SK-N-MC (cell line): ENCODE results near the gene FHAD1.

ENCODE experiments used
- EZH2 ChIP-seq: fragments of 200-600 bp; sonication (generic); IDR thresholded peaks from one replicate; pipeline ENCODE4 v1.6.1; 2017; ENCODE audit warnings: antibody characterized with exemption
- FOXP2 ChIP-seq: optimal IDR thresholded peaks from 2 replicates; pipeline ENCODE3; 2011; ENCODE audit warnings: mild to moderate bottlenecking, moderate library complexity; ENCODE audit not compliant: insufficient read depth; ENCODE audit errors: extremely low read length, control extremely low read depth
- POLR2AphosphoS5 ChIP-seq: IDR thresholded peaks from 2 replicates; pipeline ENCODE4 v1.6.1; 2012; ENCODE audit warnings: mild to moderate bottlenecking, low read depth, low read length, borderline replicate concordance

GRCh38 chr1:15308135-15308534 is 61.1 kb downstream of the FHAD1 start:
- TF ChIP-seq EZH2 (no peak), POLR2AphosphoS5 (no peak), FOXP2 (no peak)
